ENCODE results near the gene COL6A3. TPM values are rescaled to one million over a fixed set of nuclear protein-coding genes. Genes with fewer than 3 reads are reported as not detected.

The COL6A3 gene
- total and polyA plus RNA-seq, 3 experiments from 2014 or later, result 0.56 to 9.5 (median 7.0) TPM

DNA sequence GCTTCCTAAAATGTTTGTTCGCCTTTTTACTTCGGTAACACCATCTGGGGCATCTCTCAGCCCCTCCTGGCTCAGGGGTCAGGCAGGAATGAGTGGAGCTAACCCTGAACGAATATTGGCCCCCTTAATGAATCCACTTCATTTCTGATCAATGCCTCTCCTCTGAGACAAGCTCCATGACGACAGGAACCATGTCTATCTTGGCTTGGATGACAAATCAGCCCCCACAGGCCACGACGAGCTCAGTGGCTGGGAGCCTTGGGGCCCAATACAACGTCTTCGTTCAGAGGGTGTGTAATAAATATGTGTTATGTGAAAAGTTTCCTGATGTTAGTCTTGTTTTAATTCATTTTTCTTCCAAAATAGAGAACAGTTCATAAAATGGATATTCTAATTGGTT is 133.0 kb downstream of the COL6A3 start:
- ChIA-PET CTCF (no interaction called here), POLR2A (no interaction called here)
- H3K27me3 ChIP-seq (ENCODE audit: insufficient read depth, low read length, poor library complexity, severe bottlenecking), result no peaks in the 10 kb centered on the region
- H3K9me3 Mint-ChIP-seq, result no peaks in the 10 kb centered on the region
- H3K4me1 Mint-ChIP-seq, result no peaks in the 10 kb centered on the region
- no peaks in the 10 kb centered on the region for H3K9me3 ChIP-seq (ENCODE audit: low read length)
- no peak overlapping the region for H3K4me3 Mint-ChIP-seq
- H3K4me1 ChIP-seq (ENCODE audit: insufficient read depth, low read length), result no peaks in the 10 kb centered on the region
- no peak overlapping the region for H3K27ac Mint-ChIP-seq
- no peak for DNase-seq
- no peaks in the 10 kb centered on the region for H3K36me3 Mint-ChIP-seq
- no peak overlapping the region for H3K4me3 ChIP-seq (ENCODE audit: low read length)
- no peak overlapping the region for H3K27ac ChIP-seq (ENCODE audit: low read depth, low read length)
- peaks cover 7 to 13% of the 10 kb centered on the region in 2 donors for H3K27me3 Mint-ChIP-seq
- H3K36me3 ChIP-seq (ENCODE audit: insufficient read depth, low read length), result no peaks in the 10 kb centered on the region

DNA sequence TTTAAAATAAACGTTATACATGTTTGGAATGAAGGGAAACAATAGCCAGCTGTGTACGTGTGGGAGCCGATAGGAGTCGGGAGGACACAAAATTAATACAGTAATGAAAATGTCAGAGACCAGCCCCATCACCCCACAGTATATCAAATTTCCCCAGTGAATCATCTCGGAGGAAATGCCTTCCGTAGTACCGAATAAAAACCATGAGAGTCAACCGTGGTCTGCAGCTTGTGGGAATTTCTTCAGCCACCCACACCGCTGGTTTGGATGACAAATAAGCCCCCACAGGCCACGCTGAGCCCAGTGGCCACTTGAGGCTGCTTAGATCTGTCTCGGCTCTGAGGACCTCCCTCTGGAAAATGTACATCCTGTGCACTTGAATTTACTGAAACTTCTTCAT is 133.7 kb downstream of the COL6A3 start:
- H3K4me1 Mint-ChIP-seq, result no peaks in the 10 kb centered on the region
- no peak overlapping the region for H3K27ac Mint-ChIP-seq
- no peaks in the 10 kb centered on the region for H3K9me3 Mint-ChIP-seq
- no peak overlapping the region for H3K4me3 Mint-ChIP-seq
- Histone ChIP-seq H3K36me3 (ENCODE audit: insufficient read depth, low read length) (no peaks in the 10 kb centered on the region), H3K4me3 (ENCODE audit: low read length) (no peak overlapping the region), H3K9me3 (ENCODE audit: low read length) (no peaks in the 10 kb centered on the region), H3K27ac (ENCODE audit: low read depth, low read length) (no peak overlapping the region), H3K4me1 (ENCODE audit: insufficient read depth, low read length) (no peaks in the 10 kb centered on the region), H3K27me3 (ENCODE audit: insufficient read depth, low read length, poor library complexity, severe bottlenecking) (no peaks in the 10 kb centered on the region)
- no peaks in the 10 kb centered on the region for H3K36me3 Mint-ChIP-seq
- DNase-seq, result no peak
- CTCF ChIA-PET, result no interaction called here
- POLR2A ChIA-PET, result no interaction called here
- peaks cover 7 to 13% of the 10 kb centered on the region in 2 donors for H3K27me3 Mint-ChIP-seq

- no peaks in the 10 kb centered on the region for H3K36me3 Mint-ChIP-seq
- ChIA-PET POLR2A (no interaction called here), CTCF (no interaction called here)
- H3K4me1 ChIP-seq (ENCODE audit: insufficient read depth, low read length), result no peaks in the 10 kb centered on the region
- no peaks in the 10 kb centered on the region for H3K36me3 ChIP-seq (ENCODE audit: insufficient read depth, low read length)
- no peaks in the 10 kb centered on the region for H3K27me3 ChIP-seq (ENCODE audit: insufficient read depth, low read length, poor library complexity, severe bottlenecking)
- H3K27ac ChIP-seq (ENCODE audit: low read depth, low read length), result no peak overlapping the region
- H3K4me3 Mint-ChIP-seq, result no peak overlapping the region
- H3K27ac Mint-ChIP-seq, result no peak overlapping the region
- H3K4me1 Mint-ChIP-seq, result no peaks in the 10 kb centered on the region
- no peaks in the 10 kb centered on the region for H3K9me3 ChIP-seq (ENCODE audit: low read length)
- DNase-seq, result no peak
- H3K27me3 Mint-ChIP-seq, result peaks cover 7 to 13% of the 10 kb centered on the region in 2 donors
- H3K9me3 Mint-ChIP-seq, result no peaks in the 10 kb centered on the region
- no peak overlapping the region for H3K4me3 ChIP-seq (ENCODE audit: low read length)
Observed at GRCh38 chr2:237279012-237279768, 134.8 kb downstream of the COL6A3 start.

GRCh38 chr2:237278568-237278967 is 135.4 kb downstream of the COL6A3 start:
- H3K9me3 Mint-ChIP-seq, result no peaks in the 10 kb centered on the region
- Histone ChIP-seq H3K4me1 (ENCODE audit: insufficient read depth, low read length) (no peaks in the 10 kb centered on the region), H3K27ac (ENCODE audit: low read depth, low read length) (no peak overlapping the region), H3K27me3 (ENCODE audit: insufficient read depth, low read length, poor library complexity, severe bottlenecking) (no peaks in the 10 kb centered on the region), H3K4me3 (ENCODE audit: low read length) (no peak overlapping the region), H3K9me3 (ENCODE audit: low read length) (no peaks in the 10 kb centered on the region), H3K36me3 (ENCODE audit: insufficient read depth, low read length) (no peaks in the 10 kb centered on the region)
- H3K4me3 Mint-ChIP-seq, result no peak overlapping the region
- CTCF ChIA-PET, result no interaction called here
- no peak for DNase-seq
- peaks cover 7 to 13% of the 10 kb centered on the region in 2 donors for H3K27me3 Mint-ChIP-seq
- no peaks in the 10 kb centered on the region for H3K4me1 Mint-ChIP-seq
- H3K36me3 Mint-ChIP-seq, result no peaks in the 10 kb centered on the region
- POLR2A ChIA-PET, result no interaction called here
- H3K27ac Mint-ChIP-seq, result peak overlapping the region in 1 of 8 donors; percentile 11

DNA sequence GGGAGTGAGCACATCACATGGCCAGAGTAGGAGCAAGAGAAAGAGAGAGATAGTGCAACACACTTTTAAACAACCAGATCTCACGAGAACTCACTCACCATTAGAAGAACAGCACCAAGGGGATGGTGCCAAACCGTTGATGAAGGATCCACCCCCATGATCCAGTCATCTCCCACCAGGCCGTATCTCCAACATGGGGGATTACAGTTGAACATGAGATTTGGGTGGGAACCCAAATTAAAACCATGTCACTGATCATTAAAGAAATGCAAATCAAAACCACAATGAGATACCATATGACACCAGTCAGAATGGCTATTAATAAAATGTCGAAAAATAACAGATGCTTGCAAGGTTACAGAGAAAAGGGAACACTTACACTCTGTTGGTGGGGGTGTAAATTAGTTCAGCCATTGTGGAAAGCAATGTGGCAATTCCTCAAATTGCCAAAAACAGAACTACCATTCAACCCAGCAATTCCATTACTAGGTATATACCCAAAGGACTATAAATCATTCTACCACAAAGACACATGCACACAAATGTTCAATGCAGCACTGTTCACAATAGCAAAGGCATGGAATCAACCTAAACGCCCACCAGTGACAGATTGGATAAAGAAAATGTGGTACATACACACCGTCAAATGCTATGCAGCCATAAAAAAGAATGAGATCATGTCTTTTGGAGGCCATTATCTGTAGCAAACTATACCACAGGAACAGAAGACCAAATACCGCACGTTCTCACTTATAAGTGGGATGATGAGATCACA is 137.1 kb downstream of the COL6A3 start:
- no peaks in the 10 kb centered on the region for H3K9me3 ChIP-seq (ENCODE audit: low read length)
- DNase-seq, result no peak
- CTCF ChIA-PET, result no interaction called here
- no peaks in the 10 kb centered on the region for H3K27me3 ChIP-seq (ENCODE audit: insufficient read depth, low read length, poor library complexity, severe bottlenecking)
- H3K36me3 Mint-ChIP-seq, result no peaks in the 10 kb centered on the region
- no peaks in the 10 kb centered on the region for H3K9me3 Mint-ChIP-seq
- H3K27me3 Mint-ChIP-seq, result peaks cover 11 to 14% of the 10 kb centered on the region in 2 donors
- no peak overlapping the region for H3K27ac ChIP-seq (ENCODE audit: low read depth, low read length)
- POLR2A ChIA-PET, result no interaction called here
- no peaks in the 10 kb centered on the region for H3K4me1 Mint-ChIP-seq
- no peaks in the 10 kb centered on the region for H3K4me1 ChIP-seq (ENCODE audit: insufficient read depth, low read length)
- H3K4me3 Mint-ChIP-seq, result no peak overlapping the region
- no peak overlapping the region for H3K4me3 ChIP-seq (ENCODE audit: low read length)
- H3K36me3 ChIP-seq (ENCODE audit: insufficient read depth, low read length), result no peaks in the 10 kb centered on the region
- peak overlapping the region in 1 of 8 donors; percentile 73 for H3K27ac Mint-ChIP-seq

Other genes with a start within 250 kb of the COL6A3 start
- not detected for gene MLPH, start 73.1 kb upstream of the COL6A3 start, total RNA-seq
- gene MLPH, start 73.1 kb upstream of the COL6A3 start, polyA plus RNA-seq, result not detected
- gene PRLH, start 152.4 kb upstream of the COL6A3 start, total RNA-seq, result not detected
- not detected for gene PRLH, start 152.4 kb upstream of the COL6A3 start, polyA plus RNA-seq
- not detected for gene RAB17, start 176.6 kb upstream of the COL6A3 start, total RNA-seq
- gene RAB17, start 176.6 kb upstream of the COL6A3 start, polyA plus RNA-seq, result not detected
- gene LRRFIP1, start 213.4 kb upstream of the COL6A3 start, total RNA-seq, result 100 to 1,000 TPM; 188 to 192 TPM
- gene LRRFIP1, start 213.4 kb upstream of the COL6A3 start, polyA plus RNA-seq, result 128 TPM